HCT116 (cell line): Measurements from ENCODE around the gene YKT6.

ENCODE experiments used
- CEBPB ChIP-seq: IDR thresholded peaks from 2 replicates; pipeline ENCODE4 v1.6.1; 2012; ENCODE audit warnings: low read depth
- CTCF ChIP-seq, 3 experiments: fragments of 200-600 bp in 1 of 3; sonication (generic) in 1 of 3; IDR thresholded peaks in 2 of 3; conservative IDR thresholded peaks in 1 of 3; 2 replicates each; pipeline ENCODE4 v1.5.1; 2012 to 2017; ENCODE audit warnings: low read depth in 2 of 3, low read length in 2 of 3, antibody characterized with exemption in 1 of 3, borderline replicate concordance in 1 of 3, control low read depth in 1 of 3, mild to moderate bottlenecking in 1 of 3, mixed read lengths in 1 of 3, mixed run types in 1 of 3, moderate library complexity in 1 of 3; ENCODE audit not compliant: insufficient read depth in 1 of 3
- ELF1 ChIP-seq: IDR thresholded peaks from 2 replicates; pipeline ENCODE4 v1.6.1; 2012; ENCODE audit warnings: low read depth, borderline replicate concordance
- EZH2 ChIP-seq: fragments of 200-600 bp; sonication (generic); IDR thresholded peaks from 2 replicates; pipeline ENCODE4 v1.6.1; 2017; ENCODE audit warnings: antibody characterized with exemption, mixed run types
- JUND ChIP-seq: IDR thresholded peaks from 2 replicates; pipeline ENCODE4 v1.6.1; 2012
- MAX ChIP-seq: IDR thresholded peaks from 2 replicates; pipeline ENCODE4 v1.6.1; 2012
- POLR2A ChIP-seq: IDR thresholded peaks from 2 replicates; pipeline ENCODE4 v1.7.0; 2011; ENCODE audit warnings: borderline replicate concordance; ENCODE audit not compliant: insufficient read depth, insufficient read length; ENCODE audit errors: extremely low read depth
- POLR2AphosphoS5 ChIP-seq: IDR thresholded peaks from 2 replicates; pipeline ENCODE4 v1.6.1; 2011; ENCODE audit warnings: mild to moderate bottlenecking, low read depth, low read length, moderate library complexity
- RAD21 ChIP-seq: IDR thresholded peaks from 2 replicates; pipeline ENCODE4 v1.6.1; 2012; ENCODE audit warnings: low read depth, mild to moderate bottlenecking
- REST ChIP-seq: IDR thresholded peaks from 2 replicates; pipeline ENCODE4 v1.6.1; 2012; ENCODE audit warnings: low read depth
- SIN3A ChIP-seq: IDR thresholded peaks from 2 replicates; pipeline ENCODE4 v1.6.1; 2012; ENCODE audit warnings: low read depth
- SP1 ChIP-seq: IDR thresholded peaks from 2 replicates; pipeline ENCODE4 v1.6.1; 2012; ENCODE audit warnings: low read depth
- ZBTB33 ChIP-seq: IDR thresholded peaks from 2 replicates; pipeline ENCODE4 v1.6.1; 2011; ENCODE audit warnings: mild to moderate bottlenecking, low read length, moderate library complexity; ENCODE audit not compliant: insufficient replicate concordance; ENCODE audit errors: extremely low read depth

DNA sequence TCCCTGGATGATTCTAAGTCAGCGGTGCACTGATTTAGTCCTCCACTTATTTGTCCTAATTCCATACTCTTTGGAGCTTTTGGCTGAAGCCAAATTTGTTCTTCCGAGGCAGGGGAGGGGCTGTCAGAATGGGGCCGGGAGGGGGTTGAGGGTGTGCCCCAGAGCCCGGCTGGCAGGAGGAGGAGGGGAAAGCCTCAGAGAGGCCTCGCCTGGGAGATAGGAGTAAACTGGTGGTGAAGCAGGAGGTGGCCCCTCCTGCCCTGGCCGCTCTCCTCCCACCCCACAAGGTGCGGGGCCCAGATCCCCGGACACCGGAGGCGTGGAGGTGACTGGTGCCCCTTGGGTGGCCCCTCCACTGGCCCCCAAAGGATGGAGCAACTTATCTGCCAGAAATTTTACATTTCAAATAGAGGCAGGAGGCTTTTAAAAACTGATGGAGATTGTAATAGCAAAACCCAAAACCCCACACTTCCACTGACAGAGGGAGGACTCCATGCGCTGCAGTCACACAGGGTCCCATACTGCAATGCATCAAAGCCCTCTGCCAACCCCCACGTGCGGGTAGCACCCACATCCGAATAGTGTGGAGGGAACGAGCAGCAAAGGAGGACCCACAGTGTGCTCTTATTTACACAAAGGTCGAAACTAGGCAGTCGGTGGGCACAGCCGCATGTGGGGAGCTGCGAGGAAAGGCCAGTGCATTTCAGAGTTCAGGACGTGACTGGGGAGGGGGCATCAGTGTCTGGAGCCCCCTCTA lies 62.7 kb downstream of the YKT6 start:
- TF ChIP-seq CTCF (IDR thresholded peaks at IDR 0.05 in 2 of 3, conservative IDR thresholded peaks at IDR 0.05 in 1 of 3; ENCODE audit: borderline replicate concordance in 1 of 3, insufficient read depth in 1 of 3, low read depth in 2 of 3, low read length in 2 of 3) (no peak), POLR2AphosphoS5 (no peak), EZH2 (no peak), RAD21 (no peak), MAX (no peak), REST (no peak), CEBPB (no peak), SIN3A (no peak), ZBTB33 (no peak), JUND (no peak), POLR2A (no peak), ELF1 (no peak), SP1 (no peak)
